ENCODE data around the gene SRGAP2B.
"Not testable (repeated sequence)": the region's sequence is repeated elsewhere in the genome, so short reads cannot be mapped to it uniquely, and the experiment has no call there.

- TF ChIP-seq CTCF, POLR2AphosphoS5, EP300 (IDR thresholded peaks at IDR 0.05): not testable (repeated sequence)
Observed at GRCh38 chr1:145074021-145074559, 21.0 kb downstream of the SRGAP2B start.
